ENCODE measurements around the gene GPM6B.

DNA sequence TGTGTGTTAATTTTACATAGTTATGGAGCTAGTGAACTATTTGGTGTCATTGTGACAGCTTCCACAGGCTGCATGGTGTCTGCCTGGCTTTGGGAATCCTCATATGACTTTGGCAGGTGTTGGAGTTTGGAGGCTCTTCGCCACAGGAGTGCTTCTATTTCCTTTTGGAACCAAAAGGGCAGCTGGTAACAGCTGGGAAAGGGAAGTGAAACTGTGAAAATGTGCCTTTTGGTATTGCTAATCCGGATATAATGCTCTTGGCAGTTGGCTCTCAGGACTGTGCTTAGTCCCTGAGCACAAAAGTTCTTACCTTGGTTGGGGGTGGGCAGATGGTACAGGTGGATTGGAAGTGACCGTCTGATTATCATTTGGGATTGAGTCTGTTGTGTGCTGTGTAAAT lies 64.2 kb downstream of the GPM6B start:
- TF ChIP-seq, protein P1, sequence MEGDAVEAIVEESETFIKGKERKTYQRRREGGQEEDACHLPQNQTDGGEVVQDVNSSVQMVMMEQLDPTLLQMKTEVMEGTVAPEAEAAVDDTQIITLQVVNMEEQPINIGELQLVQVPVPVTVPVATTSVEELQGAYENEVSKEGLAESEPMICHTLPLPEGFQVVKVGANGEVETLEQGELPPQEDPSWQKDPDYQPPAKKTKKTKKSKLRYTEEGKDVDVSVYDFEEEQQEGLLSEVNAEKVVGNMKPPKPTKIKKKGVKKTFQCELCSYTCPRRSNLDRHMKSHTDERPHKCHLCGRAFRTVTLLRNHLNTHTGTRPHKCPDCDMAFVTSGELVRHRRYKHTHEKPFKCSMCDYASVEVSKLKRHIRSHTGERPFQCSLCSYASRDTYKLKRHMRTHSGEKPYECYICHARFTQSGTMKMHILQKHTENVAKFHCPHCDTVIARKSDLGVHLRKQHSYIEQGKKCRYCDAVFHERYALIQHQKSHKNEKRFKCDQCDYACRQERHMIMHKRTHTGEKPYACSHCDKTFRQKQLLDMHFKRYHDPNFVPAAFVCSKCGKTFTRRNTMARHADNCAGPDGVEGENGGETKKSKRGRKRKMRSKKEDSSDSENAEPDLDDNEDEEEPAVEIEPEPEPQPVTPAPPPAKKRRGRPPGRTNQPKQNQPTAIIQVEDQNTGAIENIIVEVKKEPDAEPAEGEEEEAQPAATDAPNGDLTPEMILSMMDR (IDR thresholded peaks at IDR 0.05; ENCODE audit: low read depth, low read length, poor library complexity, severe bottlenecking): no peak
- no peak for TF ChIP-seq EZH2phosphoT487 (IDR thresholded peaks at IDR 0.05; ENCODE audit: borderline replicate concordance, low read length)
